Heart left ventricle (tissue), 16 donors: Measurements from ENCODE around the gene CCSER1. TPM values are rescaled to one million over a fixed set of nuclear protein-coding genes. Genes with fewer than 3 reads are reported as not detected.

Experiments used
- ATAC-seq, 4 donors: fragments of 200-7000 bp; cut with Tn5 transposase; one replicate each; pipeline ENCODE4 v1.9.1; 2020 to 2022; ENCODE audit warnings: moderate library complexity in 4 of 4, mild to moderate bottlenecking in 3 of 4, moderate number of reproducible peaks in 1 of 4
- DNase-seq, 5 donors: peaks; one replicate each; pipeline ENCODE4 v3.0.0-alpha.2; 2020
- H3K27ac ChIP-seq, 12 donors: fragments of 200-600 bp; sonication (generic) in 4 of 12; one replicate each; pipeline versions ENCODE4 v1.5.0 to v1.8.0; 2016 to 2022; ENCODE audit warnings: mild to moderate bottlenecking in 2 of 12
- H3K27me3 ChIP-seq, 9 donors: fragments of 200-600 bp; sonication (generic) in 2 of 9; one replicate each; pipeline versions ENCODE4 v1.5.1 to v1.8.0; 2016 to 2022; ENCODE audit warnings: mild to moderate bottlenecking in 3 of 9
- H3K36me3 ChIP-seq, 9 donors: fragments of 200-600 bp; sonication (generic) in 2 of 9; one replicate each; pipeline versions ENCODE4 v1.5.0 to v1.8.0; 2018 to 2022; ENCODE audit warnings: mild to moderate bottlenecking in 2 of 9
- H3K4me1 ChIP-seq, 12 donors: fragments of 200-600 bp; sonication (generic) in 4 of 12; one replicate each; pipeline versions ENCODE4 v1.5.0 to v1.8.0; 2016 to 2022; ENCODE audit warnings: mild to moderate bottlenecking in 3 of 12
- H3K4me3 ChIP-seq, 12 donors: fragments of 200-600 bp; sonication (generic) in 4 of 12; one replicate each; pipeline versions ENCODE4 v1.5.0 to v1.8.0; 2017 to 2022; ENCODE audit warnings: mild to moderate bottlenecking in 9 of 12, moderate library complexity in 4 of 12
- H3K9me3 ChIP-seq, 12 donors: fragments of 200-600 bp; sonication (generic) in 4 of 12; one replicate each; pipeline versions ENCODE4 v1.5.0 to v1.8.0; 2016 to 2022; ENCODE audit warnings: mild to moderate bottlenecking in 1 of 12
- POLR2A ChIP-seq, 2 donors: fragments of 450-650 bp; IDR thresholded peaks; one replicate each; pipeline ENCODE4 v1.6.1; 2017; ENCODE audit warnings: antibody characterized with exemption in 2 of 2, mild to moderate bottlenecking in 2 of 2, moderate library complexity in 2 of 2
- WGBS, 4 donors: extraction: QIAGEN DNeasy Blood & Tissue Kit in 2 of 4; methylation state at CpG; one replicate each; pipeline versions ENCODE4 v1.1.5 to v1.1.7; 2013 to 2018; 5-methylcytosine and 5-hydroxymethylcytosine counted together
- intact Hi-C, 10 donors: fragments of 100-400 bp; cut with DNase I; formaldehyde crosslinking; loops; one replicate each; pipeline versions ENCODE4 v1.11.1 to v1.14.2; 2022
- polyA plus RNA-seq, 2 donors: library from polyadenylated mRNA; stranded (reverse); fragments of 200-250 nt; gene quantifications; one replicate each; pipeline ENCODE4 v1.2.3, GENCODE V29; 2013
- total RNA-seq, 9 donors: library from RNA; depleted of rRNA in 2 of 9; stranded (reverse); fragments of >200 nt in 2 of 9; fragmentation: NEBNext Ultra II Directional in 3 of 9; extraction: Animal tissue kit (Norgen Biotek cat#: 25700) in 3 of 9; gene quantifications; one replicate each; pipeline versions ENCODE4 v1.1.0 to v1.2.4, GENCODE V29; 2016 to 2023
- TF ChIP-seq, protein P1 (sequence below), 12 donors: fragments of 200-600 bp; sonication (generic) in 4 of 12; IDR thresholded peaks; one replicate each; pipeline versions ENCODE4 v1.5.0 to v1.8.0; 2018 to 2022; ENCODE audit warnings: antibody characterized with exemption in 12 of 12, mild to moderate bottlenecking in 5 of 12
- donor health status: ischemic (EF 13 %, LVEDD 7.1; RV severe dilation, severe dysfunction).
- donor health status: healthy with polysubstance abuse.
- donor health status: DM: no; HTN: yes; CAD: no.
- donor health status: DM: no; HTN: no; CAD: no.
- donor health status: ischemic (EF 25% LVEDD 6.9; RV normal size, moderate dysfunction).
- donor health status: ischemic (EF 25% LVEDD 5.7; RV mildly dilated, moderate dysfunction).
- donor health status: healthy.
- donor health status: DM: yes; HTN: yes; CAD: no.
- donor health status: ischemic (EF 35%, LVEDD 5.7; RV mildly dilated, moderate dysfunction).
- donor health status: nonischemic (EF 11% LVEDD 7.7; RV severe dilation, severe dysfunction).
- donor health status: DM: yes; HTN: yes; CAD: no.
- donor health status: PGD.
- donor health status: ischemic (EF 29% LVEDD 5.4; RV normal size, mild dysfunction).
- donor health status: nonischemic (EF 23%, LVEDD 6.1; RV moderate dilation, normal function).

CCSER1 gene
- total and polyA plus RNA-seq, 11 donors = 2.5 to 15.8 (median 12.2) TPM

DNA sequence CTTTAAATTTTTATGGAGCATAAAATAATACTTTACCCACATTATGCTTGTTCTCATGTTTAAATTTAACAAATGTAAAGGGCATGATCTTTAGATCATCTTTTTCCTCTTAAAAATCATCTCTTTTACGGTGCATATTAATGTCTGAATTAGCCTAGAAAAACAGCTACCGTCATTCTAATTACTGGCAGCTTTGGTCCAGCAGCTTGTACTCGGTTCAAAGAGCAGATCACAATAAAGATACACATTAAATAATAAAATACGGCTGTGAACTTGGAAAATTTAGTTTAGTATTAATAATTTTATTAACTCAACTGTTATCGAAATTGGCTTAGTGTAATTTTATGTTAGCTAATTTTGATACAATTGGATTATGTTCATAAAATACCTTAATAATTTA lies 19.1 kb downstream of the CCSER1 start:
- Histone ChIP-seq H3K36me3 (no peaks in the 10 kb centered on the region), H3K9me3 (no peaks in the 10 kb centered on the region), H3K4me3 (no peak overlapping the region), H3K27me3 (no peaks in the 10 kb centered on the region), H3K27ac (no peak overlapping the region), H3K4me1 (no peaks in the 10 kb centered on the region)
- TF ChIP-seq POLR2A (IDR thresholded peaks at IDR 0.05) = no peak
- TF ChIP-seq, protein P1, sequence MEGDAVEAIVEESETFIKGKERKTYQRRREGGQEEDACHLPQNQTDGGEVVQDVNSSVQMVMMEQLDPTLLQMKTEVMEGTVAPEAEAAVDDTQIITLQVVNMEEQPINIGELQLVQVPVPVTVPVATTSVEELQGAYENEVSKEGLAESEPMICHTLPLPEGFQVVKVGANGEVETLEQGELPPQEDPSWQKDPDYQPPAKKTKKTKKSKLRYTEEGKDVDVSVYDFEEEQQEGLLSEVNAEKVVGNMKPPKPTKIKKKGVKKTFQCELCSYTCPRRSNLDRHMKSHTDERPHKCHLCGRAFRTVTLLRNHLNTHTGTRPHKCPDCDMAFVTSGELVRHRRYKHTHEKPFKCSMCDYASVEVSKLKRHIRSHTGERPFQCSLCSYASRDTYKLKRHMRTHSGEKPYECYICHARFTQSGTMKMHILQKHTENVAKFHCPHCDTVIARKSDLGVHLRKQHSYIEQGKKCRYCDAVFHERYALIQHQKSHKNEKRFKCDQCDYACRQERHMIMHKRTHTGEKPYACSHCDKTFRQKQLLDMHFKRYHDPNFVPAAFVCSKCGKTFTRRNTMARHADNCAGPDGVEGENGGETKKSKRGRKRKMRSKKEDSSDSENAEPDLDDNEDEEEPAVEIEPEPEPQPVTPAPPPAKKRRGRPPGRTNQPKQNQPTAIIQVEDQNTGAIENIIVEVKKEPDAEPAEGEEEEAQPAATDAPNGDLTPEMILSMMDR (IDR thresholded peaks at IDR 0.05) = no peak
- WGBS, 4 donors = 82 to 89% (median 86%) methylated on average over 5 of the region's 5 CpGs
- no peak for DNase-seq
- ATAC-seq = no peak
- intact Hi-C loops = no loop called here

DNA sequence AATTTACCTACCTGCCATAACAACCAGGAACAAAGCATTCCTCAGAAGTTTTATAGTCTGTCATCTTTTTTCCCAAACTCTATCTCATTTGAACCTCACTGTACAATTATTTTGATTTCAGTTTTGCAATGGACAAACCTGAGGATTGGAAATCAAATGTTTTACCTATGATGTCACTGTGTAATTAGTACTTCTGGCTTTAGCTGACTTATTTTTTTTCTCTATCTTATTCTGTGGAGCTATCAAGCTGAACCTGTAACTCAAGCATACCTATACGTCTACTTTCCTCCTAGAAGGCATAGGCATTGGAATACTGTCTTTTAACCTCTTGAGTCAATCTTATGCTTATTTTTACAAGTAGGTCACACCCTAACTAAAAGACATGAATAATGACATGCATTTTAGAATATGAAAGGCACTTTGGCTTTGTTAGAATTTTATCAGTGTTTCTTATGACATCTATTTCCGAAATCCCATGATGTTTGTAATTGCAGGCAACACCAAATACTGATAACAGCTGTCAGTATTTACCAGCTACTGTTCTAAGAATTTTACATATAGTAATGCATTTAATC lies 21.5 kb downstream of the CCSER1 start:
- no peak overlapping the region for H3K4me3 ChIP-seq
- ATAC-seq = no peak
- H3K36me3 ChIP-seq = no peaks in the 10 kb centered on the region
- TF ChIP-seq, protein P1 (IDR thresholded peaks at IDR 0.05) = no peak
- no peak for TF ChIP-seq POLR2A (IDR thresholded peaks at IDR 0.05)
- no peaks in the 10 kb centered on the region for H3K9me3 ChIP-seq
- intact Hi-C loops = no loop called here
- 55 to 67% (median 65%) methylated on average over 2 of the region's 2 CpGs for WGBS, 4 donors
- H3K4me1 ChIP-seq = no peaks in the 10 kb centered on the region
- no peaks in the 10 kb centered on the region for H3K27me3 ChIP-seq
- H3K27ac ChIP-seq = no peak overlapping the region
- DNase-seq = no peak

DNA sequence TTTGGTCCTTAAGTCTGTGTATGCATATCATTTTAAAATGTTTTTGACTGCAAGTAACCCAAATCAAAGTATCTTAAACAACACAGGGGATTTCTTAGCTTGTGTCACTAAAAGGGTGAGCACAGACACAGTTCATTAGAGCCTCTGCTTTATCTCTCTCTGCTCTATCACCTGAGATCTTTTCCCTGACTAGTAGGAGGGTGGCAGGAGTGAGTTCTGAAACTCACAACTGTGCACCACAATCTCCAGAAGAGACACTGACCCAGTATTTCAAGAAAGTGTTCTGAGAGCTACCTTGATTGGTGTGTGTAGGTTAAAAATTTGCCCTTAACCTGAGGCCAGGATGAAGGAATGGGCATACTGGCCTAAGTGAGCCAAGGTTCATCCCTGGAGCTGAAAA lies 24.8 kb downstream of the CCSER1 start:
- no peaks in the 10 kb centered on the region for H3K4me1 ChIP-seq
- no peaks in the 10 kb centered on the region for H3K27me3 ChIP-seq
- TF ChIP-seq POLR2A (IDR thresholded peaks at IDR 0.05) = no peak
- TF ChIP-seq, protein P1 (IDR thresholded peaks at IDR 0.05) = no peak
- no peak overlapping the region for H3K4me3 ChIP-seq
- DNase-seq (no peak), ATAC-seq (no peak)
- intact Hi-C loops = no loop called here
- no peaks in the 10 kb centered on the region for H3K36me3 ChIP-seq
- H3K27ac ChIP-seq = no peak overlapping the region
- H3K9me3 ChIP-seq = no peaks in the 10 kb centered on the region

DNA sequence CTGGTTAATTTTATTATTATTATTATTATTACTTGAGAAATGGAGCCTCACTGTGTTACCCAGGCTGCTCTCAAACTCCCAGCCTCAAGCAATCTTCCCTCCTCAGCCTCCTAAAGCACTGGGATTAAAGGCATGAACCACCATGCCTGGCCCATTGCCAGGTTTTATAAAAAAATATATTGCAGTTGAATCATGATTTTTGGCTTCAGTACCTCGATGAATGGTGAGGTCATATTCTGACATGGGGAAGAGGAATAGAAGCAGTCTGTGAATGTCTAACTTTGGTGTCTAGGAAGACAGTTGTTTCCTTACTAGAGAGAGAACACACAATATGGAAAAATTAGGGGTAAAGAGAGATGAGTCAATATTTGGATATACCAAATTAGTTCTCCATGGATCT lies 32.0 kb downstream of the CCSER1 start:
- H3K9me3 ChIP-seq = no peaks in the 10 kb centered on the region
- H3K4me3 ChIP-seq = no peak overlapping the region
- intact Hi-C loops = no loop called here
- no peak for TF ChIP-seq POLR2A (IDR thresholded peaks at IDR 0.05)
- TF ChIP-seq, protein P1 (IDR thresholded peaks at IDR 0.05) = no peak
- peaks cover 0 to 14% (median 2%) of the 10 kb centered on the region in 12 donors for H3K4me1 ChIP-seq
- no peak for DNase-seq
- WGBS, 4 donors = 30 to 61% (median 51%) methylated on average over 1 of the region's 1 CpG
- no peaks in the 10 kb centered on the region for H3K27me3 ChIP-seq
- no peak overlapping the region for H3K27ac ChIP-seq
- no peak for ATAC-seq
- no peaks in the 10 kb centered on the region for H3K36me3 ChIP-seq
